Renal pelvis (tissue), 4 donors: ENCODE measurements around the gene ACVR1B. TPM values are rescaled to one million over a fixed set of nuclear protein-coding genes. Genes with fewer than 3 reads are reported as not detected.

Experiments
- DNase-seq: peaks from one replicate; pipeline ENCODE4 v3.0.0-alpha.2; 2013
- polyA plus RNA-seq, 3 donors: library from polyadenylated mRNA; unstranded; fragments of 120-200 nt; gene quantifications; one replicate each; pipeline ENCODE4 v1.2.1, GENCODE V29; 2013; ENCODE audit not compliant: insufficient read length in 3 of 3

ACVR1B gene
- polyA plus RNA-seq, 3 donors = 53.4 to 65.8 (median 58.7) TPM

DNA sequence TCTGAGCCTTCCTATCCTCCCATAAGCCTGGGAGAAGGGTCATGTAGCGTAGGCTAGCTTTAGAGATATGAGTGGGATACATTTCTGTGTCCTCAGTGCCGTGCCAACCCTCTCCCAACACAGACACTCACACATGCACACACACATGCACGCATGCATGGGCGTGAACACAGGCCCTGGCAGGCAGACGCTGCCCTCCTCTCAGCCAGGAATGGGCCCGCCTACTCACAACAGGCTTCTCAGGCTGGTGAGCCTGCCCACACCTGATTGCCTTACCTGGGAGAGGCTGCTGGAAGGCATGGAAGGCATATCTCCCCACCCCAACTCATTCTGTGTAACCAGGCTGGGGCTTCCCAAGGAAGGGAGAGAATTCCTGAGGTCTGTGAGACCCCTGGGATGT lies 12.8 kb upstream of the ACVR1B start:
- no peak for DNase-seq

- DNase-seq = no peak
Measured at GRCh38 chr12:51941011-51941581, 10.4 kb upstream of the ACVR1B start.

GRCh38 chr12:51941604-51942003 lies 9.9 kb upstream of the ACVR1B start:
- no peak for DNase-seq

DNA sequence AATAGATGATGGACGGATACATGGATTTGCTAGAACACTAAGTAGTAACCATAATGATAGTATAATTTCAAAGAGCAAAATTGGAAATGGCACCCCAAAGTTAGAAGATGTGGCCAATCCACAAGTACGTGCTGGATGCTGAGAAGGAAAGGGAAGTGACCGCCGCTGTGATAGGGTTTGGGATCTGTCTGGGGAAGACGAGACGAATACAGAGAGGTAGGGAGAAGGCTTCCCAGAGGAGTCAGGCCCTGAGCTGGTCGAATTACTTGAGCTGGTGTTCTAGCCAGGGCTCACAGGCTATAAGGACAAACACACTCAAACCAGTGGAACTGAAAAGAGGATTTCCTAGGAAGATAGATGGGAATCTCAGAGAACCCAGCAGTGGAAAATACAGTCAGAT lies 9.4 kb upstream of the ACVR1B start:
- DNase-seq = no peak

GRCh38 chr12:51942501-51943000 lies 8.9 kb upstream of the ACVR1B start:
- no peak for DNase-seq

- DNase-seq = no peak
Measured at GRCh38 chr12:51943346-51943745, 8.2 kb upstream of the ACVR1B start.

GRCh38 chr12:51944608-51945233 lies 6.8 kb upstream of the ACVR1B start:
- no peak for DNase-seq

GRCh38 chr12:51947246-51947996 lies 4.1 kb upstream of the ACVR1B start:
- DNase-seq = no peak

DNA sequence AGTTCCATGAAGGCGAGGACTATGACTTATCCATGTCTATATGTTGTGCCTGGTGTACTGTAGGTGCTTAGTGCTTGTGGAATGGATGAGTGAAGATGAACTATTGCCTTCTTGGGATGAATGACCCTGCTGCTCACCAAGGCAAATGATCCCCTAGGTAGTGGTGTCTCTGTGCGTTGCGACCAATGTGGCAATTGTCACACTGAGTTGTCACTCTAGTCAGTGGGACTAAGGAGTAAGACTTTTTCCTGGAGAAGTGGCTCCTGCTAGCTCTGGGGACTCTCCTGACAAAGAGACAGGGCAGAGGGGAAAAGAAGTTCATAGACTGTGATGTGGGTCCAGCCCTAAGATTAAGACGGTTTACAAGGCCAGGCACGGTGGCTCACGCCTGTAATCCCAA lies 3.4 kb upstream of the ACVR1B start:
- no peak for DNase-seq

GRCh38 chr12:51949342-51950030 lies 2.0 kb upstream of the ACVR1B start:
- DNase-seq = no peak

GRCh38 chr12:51950682-51951198 lies 759 bp upstream of the ACVR1B start:
- DNase-seq = no peak

GRCh38 chr12:51951843-51952722 lies 584 bp downstream of the ACVR1B start:
- no peak for DNase-seq

DNA sequence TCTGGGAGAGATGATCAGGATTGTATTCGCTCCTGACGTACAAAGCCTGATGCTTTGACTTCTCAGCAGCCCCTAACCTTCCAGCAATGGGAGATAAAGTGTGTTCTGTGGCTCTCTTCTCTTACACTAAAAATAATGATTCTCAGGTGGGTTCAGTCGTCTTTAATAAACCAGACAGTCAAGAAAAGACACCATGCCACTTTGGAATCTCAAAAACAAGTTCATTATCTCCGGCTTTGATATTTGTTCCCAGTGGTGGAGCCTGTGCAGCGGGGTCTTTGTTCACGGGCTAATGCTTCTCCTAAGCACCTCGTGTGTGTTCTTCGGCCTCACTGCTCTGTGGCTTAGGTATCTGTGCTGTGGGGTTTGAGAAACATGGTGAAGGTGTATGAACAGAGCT lies 1.6 kb downstream of the ACVR1B start:
- DNase-seq = no peak

DNA sequence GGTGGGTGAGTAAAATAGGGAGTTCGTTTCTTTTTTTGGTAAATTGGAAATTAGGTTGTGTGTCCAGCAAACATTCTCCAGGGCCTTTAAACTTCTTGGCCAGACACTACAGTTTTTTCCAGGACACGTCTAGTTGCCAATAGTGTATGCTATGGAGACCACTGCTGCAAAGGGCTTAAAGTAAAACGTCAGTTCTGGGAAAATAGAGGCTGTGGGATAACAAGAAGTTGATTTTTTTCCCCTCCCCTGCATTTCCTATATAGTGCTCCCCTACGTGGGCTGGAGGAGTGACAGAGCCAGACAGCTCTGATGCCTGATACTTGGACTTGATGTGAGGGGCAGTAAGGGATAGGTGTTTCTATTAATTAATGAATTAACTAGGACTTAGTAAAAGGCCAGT lies 2.4 kb downstream of the ACVR1B start:
- no peak for DNase-seq

DNA sequence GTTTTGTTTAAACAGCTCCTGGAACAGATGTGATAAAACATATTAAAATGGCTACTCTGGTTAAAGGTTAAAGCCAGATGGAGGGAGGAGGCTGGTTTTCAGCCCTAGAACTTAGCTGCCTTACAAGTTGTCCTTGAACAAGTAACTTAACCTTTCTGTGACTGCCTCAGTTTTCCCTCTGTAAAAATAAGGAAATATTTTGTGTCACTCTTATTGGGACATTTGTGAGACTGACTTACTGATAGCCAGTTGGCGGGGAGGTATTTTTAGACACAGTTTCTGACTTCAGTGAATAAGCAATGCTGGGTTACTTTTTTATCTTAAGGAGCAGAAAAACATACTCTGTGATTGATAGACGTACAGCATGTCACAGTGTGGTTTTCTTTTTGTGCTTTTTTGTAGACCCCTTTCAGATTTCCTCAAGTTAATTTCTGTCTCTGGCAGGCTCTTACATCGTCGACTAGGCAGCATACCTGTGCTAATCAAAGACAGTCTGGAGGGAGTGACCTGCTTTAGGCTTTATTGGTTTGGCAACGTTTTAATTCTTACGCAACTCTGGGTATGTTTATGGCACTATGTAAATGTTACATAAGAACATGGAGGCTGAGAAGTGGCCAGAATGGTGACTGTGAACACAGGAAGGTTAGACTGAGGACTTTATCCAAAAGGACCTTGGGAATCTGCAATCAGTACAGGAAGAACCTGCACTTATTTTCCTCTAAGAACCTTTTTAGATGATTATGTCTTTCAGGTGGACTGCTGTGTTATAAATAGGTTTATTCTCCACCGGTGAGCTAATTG lies 3.3 kb downstream of the ACVR1B start:
- DNase-seq = no peak

- no peak for DNase-seq
Measured at GRCh38 chr12:51955702-51956101, 4.2 kb downstream of the ACVR1B start.

DNA sequence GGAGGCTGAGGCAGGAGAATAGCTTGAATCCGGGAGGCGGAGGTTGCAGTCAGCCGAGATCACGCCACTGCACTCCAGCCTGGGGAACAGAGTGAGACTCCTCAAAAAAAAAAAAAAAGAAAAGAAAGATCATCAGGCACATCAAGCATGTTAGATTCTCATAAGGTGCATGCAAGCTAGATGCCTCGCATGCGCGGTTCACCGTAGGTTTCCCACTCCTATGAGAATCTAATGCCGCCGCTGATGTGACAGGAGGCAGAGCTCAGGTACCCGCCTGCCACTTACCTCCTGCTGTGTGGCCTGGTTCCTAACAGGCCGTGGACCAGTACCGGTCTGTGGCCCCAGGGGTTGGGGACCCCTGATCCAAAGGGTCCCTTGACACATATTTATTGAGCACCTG lies 7.0 kb downstream of the ACVR1B start:
- no peak for DNase-seq

GRCh38 chr12:51959211-51959610 lies 7.7 kb downstream of the ACVR1B start:
- no peak for DNase-seq

DNA sequence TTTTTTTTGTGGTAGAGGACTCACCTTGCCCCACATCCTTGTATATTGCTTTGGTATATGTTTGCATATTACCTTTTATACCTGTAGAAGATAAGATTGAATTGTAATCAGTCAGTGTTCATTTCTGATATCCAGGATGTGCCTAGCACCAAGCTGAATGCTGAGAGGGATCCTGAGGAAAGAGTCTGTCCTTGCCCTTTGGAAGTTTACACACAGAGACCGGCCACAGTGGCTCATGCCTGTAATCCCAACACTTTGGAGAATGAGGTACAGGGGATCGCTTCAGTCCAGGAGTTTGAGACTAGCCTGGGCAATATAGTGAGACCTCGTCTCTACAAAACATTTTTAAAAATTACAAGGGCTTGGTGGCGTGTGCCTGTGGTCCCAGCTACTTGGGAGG lies 8.4 kb downstream of the ACVR1B start:
- DNase-seq = no peak

DNA sequence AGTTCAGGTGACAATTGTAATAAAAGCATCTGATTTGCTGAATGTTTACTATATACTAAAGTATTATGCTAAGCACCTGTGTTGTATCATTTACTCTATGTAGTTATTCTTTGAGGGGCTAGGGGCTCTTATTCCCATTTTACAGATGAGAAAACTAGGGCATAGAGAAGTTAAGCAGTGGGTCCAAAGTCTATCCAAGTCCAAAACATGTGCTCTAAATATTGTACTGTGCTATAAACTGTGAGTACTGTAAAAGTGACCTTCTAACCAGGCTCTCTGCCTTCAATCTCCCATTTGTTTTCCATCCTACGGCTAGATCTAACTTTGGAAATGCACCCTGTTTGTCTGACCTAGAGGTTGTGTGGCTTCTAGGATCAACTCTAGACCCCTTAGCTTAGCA lies 9.0 kb downstream of the ACVR1B start:
- DNase-seq = no peak

GRCh38 chr12:51960890-51961289 lies 9.4 kb downstream of the ACVR1B start:
- DNase-seq = no peak
